GM12878 (cell line): ENCODE data around the gene ADAMTS7. TPM values are rescaled to one million over a fixed set of nuclear protein-coding genes. Genes with fewer than 3 reads are reported as not detected.
"Not testable (repeated sequence)": the region's sequence is repeated elsewhere in the genome, so short reads cannot be mapped to it uniquely, and the experiment has no call there.

Source experiments
- ATAC-seq: fragments of 200-7000 bp; cut with Tn5 transposase; 3 replicates; pipeline ENCODE4 v1.9.1; 2020; ENCODE audit warnings: mild to moderate bottlenecking, moderate library complexity
- BruUV-seq: library from RNA; stranded (reverse); fragments of 400-500 nt; replicated peaks from 2 replicates; lab custom pipeline; 2021; lab: Mats Ljungman, UMichigan
- CTCF ChIA-PET: fragments of 300-600 bp; sonication (Branson Sonifier 250); formaldehyde crosslinking; extraction: SDS; loops from one replicate; lab custom pipeline; 2021; ENCODE audit warnings: inconsistent platforms; lab: Yijun Ruan, JAX
- POLR2A ChIA-PET: fragments of 350-600 bp; formaldehyde crosslinking; extraction: SDS; loops from one replicate; lab custom pipeline; 2021; ENCODE audit warnings: inconsistent platforms; lab: Charles Lee
- RAD21 ChIA-PET: fragments of 300-600 bp; sonication (Branson Sonifier 250); formaldehyde crosslinking; loops from one replicate; lab custom pipeline; 2023; ENCODE audit warnings: antibody characterized with exemption; ENCODE audit not compliant: unreplicated experiment; lab: Charles Lee
- SMC1A ChIA-PET: fragments of 300-600 bp; sonication (Branson Sonifier 250); formaldehyde crosslinking; loops from one replicate; lab custom pipeline; 2023; ENCODE audit not compliant: unreplicated experiment, uncharacterized antibody; lab: Charles Lee
- DNase-seq: peaks from one replicate; pipeline ENCODE4 v3.0.0-alpha.2; 2011; ENCODE audit warnings: low read depth, low spot score
- FAIRE-seq: peaks from 3 replicates; lab custom pipeline; 2011; peaks lifted over from hg19 to GRCh38; lab: Jason Lieb, UNC
- H2AFZ ChIP-seq: 2 replicates; pipeline ENCODE4 v1.6.0; 2011; ENCODE audit warnings: low read depth, low read length, control low read depth; ENCODE audit not compliant: control insufficient read depth
- H3K27ac ChIP-seq: 2 replicates; pipeline ENCODE4 v1.5.1; 2011; ENCODE audit warnings: control low read depth; ENCODE audit not compliant: control insufficient read depth, insufficient read depth
- H3K27me3 ChIP-seq, 2 experiments: replicated peaks in 1 of 2; 2 replicates each; pipeline versions ENCODE4 v1.6.0 to v1.6.1; 2011; ENCODE audit warnings: low read length in 1 of 2; ENCODE audit not compliant: control insufficient read depth in 2 of 2, insufficient read depth in 2 of 2
- H3K36me3 ChIP-seq, 2 experiments: 2 replicates each; pipeline ENCODE4 v1.5.1; 2011; ENCODE audit warnings: low read length in 1 of 2; ENCODE audit not compliant: control insufficient read depth in 2 of 2, insufficient read depth in 2 of 2
- H3K4me1 ChIP-seq: 2 replicates; pipeline ENCODE4 v1.6.1; 2011; ENCODE audit warnings: mild to moderate bottlenecking, low read length, moderate library complexity, mixed read lengths; ENCODE audit not compliant: control insufficient read depth, insufficient read depth
- H3K4me2 ChIP-seq: 2 replicates; pipeline ENCODE4 v1.6.0; 2011; ENCODE audit warnings: control low read depth; ENCODE audit not compliant: control insufficient read depth, insufficient read depth
- H3K4me3 ChIP-seq: fragments of 200-600 bp; sonication (generic); 2 replicates; pipeline ENCODE4 v1.5.1; 2016
- H3K79me2 ChIP-seq: 2 replicates; pipeline ENCODE4 v1.6.0; 2011; ENCODE audit warnings: low read length; ENCODE audit not compliant: control insufficient read depth, insufficient read depth
- H3K9ac ChIP-seq: 2 replicates; pipeline ENCODE4 v1.8.0; 2011; ENCODE audit warnings: low read length, control low read depth, mixed read lengths; ENCODE audit not compliant: control insufficient read depth, insufficient read depth
- H3K9me3 ChIP-seq: replicated peaks from 3 replicates; pipeline ENCODE4 v1.5.1; 2011; ENCODE audit warnings: mild to moderate bottlenecking, low read length; ENCODE audit not compliant: control insufficient read depth, insufficient read depth
- H4K20me1 ChIP-seq: 2 replicates; pipeline ENCODE4 v1.6.0; 2011; ENCODE audit not compliant: control insufficient read depth, insufficient read depth
- FOS ChIP-seq: IDR thresholded peaks from 3 replicates; pipeline ENCODE4 v1.6.1; 2011; ENCODE audit warnings: borderline replicate concordance; ENCODE audit not compliant: insufficient read length; ENCODE audit errors: extremely low read depth
- GABPA ChIP-seq: IDR thresholded peaks from 2 replicates; pipeline ENCODE4 v1.6.1; 2014; ENCODE audit warnings: antibody characterized with exemption, low read depth, mild to moderate bottlenecking, inconsistent platforms
- IRF3 ChIP-seq: fragments of 450-650 bp; IDR thresholded peaks from 2 replicates; pipeline ENCODE4 v1.6.1; 2014; ENCODE audit warnings: mild to moderate bottlenecking
- MEF2A ChIP-seq: IDR thresholded peaks from 2 replicates; pipeline ENCODE4 v1.6.1; 2011; ENCODE audit warnings: low read depth, mild to moderate bottlenecking, low read length, moderate library complexity; ENCODE audit not compliant: insufficient read depth
- MTA3 ChIP-seq: IDR thresholded peaks from 2 replicates; pipeline ENCODE4 v1.6.1; 2012; ENCODE audit warnings: low read length, inconsistent platforms, borderline replicate concordance
- MXI1 ChIP-seq: fragments of 150-350 bp; IDR thresholded peaks from 2 replicates; pipeline ENCODE4 v1.6.1; 2011; ENCODE audit warnings: low read depth, mild to moderate bottlenecking, inconsistent platforms, low read length, improper control_type of control experiment
- PAX5 ChIP-seq: IDR thresholded peaks from 2 replicates; pipeline ENCODE4 v1.6.1; 2011; ENCODE audit warnings: low read depth, low read length, borderline replicate concordance
- RAD21 ChIP-seq: IDR thresholded peaks from 2 replicates; pipeline ENCODE4 v1.6.1; 2011; ENCODE audit warnings: mild to moderate bottlenecking, low read depth, low read length, moderate library complexity; ENCODE audit not compliant: insufficient read depth
- RUNX3 ChIP-seq: IDR thresholded peaks from 2 replicates; pipeline ENCODE4 v1.6.1; 2012; ENCODE audit warnings: low read length, inconsistent platforms
- ZBED1 ChIP-seq: IDR thresholded peaks from 2 replicates; pipeline ENCODE4 v1.6.1; 2016; ENCODE audit warnings: borderline replicate concordance
- ZNF24 ChIP-seq: fragments of 450-650 bp; IDR thresholded peaks from 2 replicates; pipeline ENCODE4 v1.6.1; 2017; ENCODE audit warnings: antibody characterized with exemption, mild to moderate bottlenecking
- ZSCAN29 ChIP-seq: fragments of 450-650 bp; IDR thresholded peaks from 2 replicates; pipeline ENCODE4 v1.6.1; 2017; ENCODE audit warnings: mild to moderate bottlenecking, moderate library complexity
- WGBS: methylation state at CpG from one replicate; pipeline ENCODE4 v1.1.6; 2016; ENCODE audit warnings: low lambda C conversion rate; ENCODE audit not compliant: insufficient replicate concordance, insufficient coverage; ENCODE audit errors: missing lambda C conversion rate; 5-methylcytosine and 5-hydroxymethylcytosine counted together
- in situ Hi-C: fragments of 300-500 bp; cut with MboI; formaldehyde crosslinking; loops from 9 replicates; pipeline ENCODE4 v1.14.3; 2018; ENCODE audit warnings: mixed read lengths
- intact Hi-C: fragments of 100-400 bp; cut with micrococcal nuclease; formaldehyde crosslinking; loops from one replicate; pipeline ENCODE4 v1.14.2; 2022; ENCODE audit not compliant: unreplicated experiment
- polyA plus RNA-seq, 11 experiments: library from polyadenylated mRNA; depleted of rRNA in 4 of 11; unstranded in 6 of 11; stranded (reverse) in 5 of 11; fragments of >200 nt; fragmentation: Nextera tagmentation in 4 of 11; fragmentation: Illumina TruSeq in 1 of 11; extraction: Ambion mirVana in 4 of 11; extraction: Trizol in 1 of 11; gene quantifications; 1 replicate in 1 of 11; 2 replicates in 10 of 11; pipeline versions ENCODE4 v1.2.1 to v1.2.3, GENCODE V29; 2011 to 2016; ENCODE audit warnings: inconsistent platforms in 2 of 11, missing spikeins in 2 of 11, low read depth in 1 of 11
- total RNA-seq, 4 experiments: library from RNA; depleted of rRNA in 3 of 4; stranded (reverse); fragments of >200 nt in 3 of 4; fragmentation: Illumina TruSeq in 1 of 4; extraction: Trizol in 1 of 4; gene quantifications; 2 replicates each; pipeline versions ENCODE4 v1.2.1 to v1.2.3, GENCODE V29; 2013 to 2021
- TF ChIP-seq, protein P1 (sequence below): fragments of 150-350 bp; IDR thresholded peaks from 2 replicates; pipeline ENCODE4 v1.6.1; 2016; ENCODE audit warnings: low read depth, low read length

Gene ADAMTS7
- total and polyA plus RNA-seq, 10 of the 15 experiments (the other 5 are each of a cell fraction or from before 2014, with no cell fraction given) = 0.03 to 0.28 (median 0.06) TPM; not detected in 6

GRCh38 chr15:78726870-78727551, 84.3 kb downstream of the ADAMTS7 start:
- BruUV-seq = no TSS peak
- in situ Hi-C loops (no loop called here), intact Hi-C loops (no loop called here)
- no peak overlapping the region for H3K9ac ChIP-seq
- H3K36me3 ChIP-seq = no peaks in the 10 kb centered on the region
- WGBS = 42% methylated on average over 14 of the region's 14 CpGs
- H4K20me1 ChIP-seq = no peaks in the 10 kb centered on the region
- H3K79me2 ChIP-seq = no peaks in the 10 kb centered on the region
- no peak overlapping the region for H3K27ac ChIP-seq
- POLR2A ChIA-PET = no interaction called here
- H3K4me3 ChIP-seq = no peak overlapping the region
- FAIRE-seq (no peak), DNase-seq (no peak), ATAC-seq (peak; percentile 19; the same call in 1 of the 3 replicates)
- CTCF ChIA-PET = interaction anchor here (0.8 to 0.9 kb wide), 2 partner anchors 26 to 288 kb away, joined by 3 read pairs; no protein-coding TSS in a partner anchor
- RAD21 ChIA-PET = no interaction called here
- no peaks in the 10 kb centered on the region for H3K4me1 ChIP-seq
- H3K27me3 ChIP-seq = no peaks in the 10 kb centered on the region
- H2AFZ ChIP-seq = no peak overlapping the region
- SMC1A ChIA-PET = interaction anchor here (1.3 kb wide), 1 partner anchor 9 kb away, joined by 3 read pairs; no protein-coding TSS in a partner anchor
- no peaks in the 10 kb centered on the region for H3K9me3 ChIP-seq
- no peak overlapping the region for H3K4me2 ChIP-seq
- no peak for TF ChIP-seq PAX5
- no peak for TF ChIP-seq MXI1
- no peak for TF ChIP-seq MTA3
- TF ChIP-seq RAD21 = no peak
- no peak for TF ChIP-seq ZBED1
- TF ChIP-seq GABPA = no peak
- no peak for TF ChIP-seq ZNF24
- TF ChIP-seq FOS = no peak
- TF ChIP-seq, protein P1, sequence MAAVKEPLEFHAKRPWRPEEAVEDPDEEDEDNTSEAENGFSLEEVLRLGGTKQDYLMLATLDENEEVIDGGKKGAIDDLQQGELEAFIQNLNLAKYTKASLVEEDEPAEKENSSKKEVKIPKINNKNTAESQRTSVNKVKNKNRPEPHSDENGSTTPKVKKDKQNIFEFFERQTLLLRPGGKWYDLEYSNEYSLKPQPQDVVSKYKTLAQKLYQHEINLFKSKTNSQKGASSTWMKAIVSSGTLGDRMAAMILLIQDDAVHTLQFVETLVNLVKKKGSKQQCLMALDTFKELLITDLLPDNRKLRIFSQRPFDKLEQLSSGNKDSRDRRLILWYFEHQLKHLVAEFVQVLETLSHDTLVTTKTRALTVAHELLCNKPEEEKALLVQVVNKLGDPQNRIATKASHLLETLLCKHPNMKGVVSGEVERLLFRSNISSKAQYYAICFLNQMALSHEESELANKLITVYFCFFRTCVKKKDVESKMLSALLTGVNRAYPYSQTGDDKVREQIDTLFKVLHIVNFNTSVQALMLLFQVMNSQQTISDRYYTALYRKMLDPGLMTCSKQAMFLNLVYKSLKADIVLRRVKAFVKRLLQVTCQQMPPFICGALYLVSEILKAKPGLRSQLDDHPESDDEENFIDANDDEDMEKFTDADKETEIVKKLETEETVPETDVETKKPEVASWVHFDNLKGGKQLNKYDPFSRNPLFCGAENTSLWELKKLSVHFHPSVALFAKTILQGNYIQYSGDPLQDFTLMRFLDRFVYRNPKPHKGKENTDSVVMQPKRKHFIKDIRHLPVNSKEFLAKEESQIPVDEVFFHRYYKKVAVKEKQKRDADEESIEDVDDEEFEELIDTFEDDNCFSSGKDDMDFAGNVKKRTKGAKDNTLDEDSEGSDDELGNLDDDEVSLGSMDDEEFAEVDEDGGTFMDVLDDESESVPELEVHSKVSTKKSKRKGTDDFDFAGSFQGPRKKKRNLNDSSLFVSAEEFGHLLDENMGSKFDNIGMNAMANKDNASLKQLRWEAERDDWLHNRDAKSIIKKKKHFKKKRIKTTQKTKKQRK = no peak
- TF ChIP-seq ZSCAN29 = no peak
- TF ChIP-seq RUNX3 = no peak
- no peak for TF ChIP-seq IRF3
- no peak for TF ChIP-seq MEF2A

DNA sequence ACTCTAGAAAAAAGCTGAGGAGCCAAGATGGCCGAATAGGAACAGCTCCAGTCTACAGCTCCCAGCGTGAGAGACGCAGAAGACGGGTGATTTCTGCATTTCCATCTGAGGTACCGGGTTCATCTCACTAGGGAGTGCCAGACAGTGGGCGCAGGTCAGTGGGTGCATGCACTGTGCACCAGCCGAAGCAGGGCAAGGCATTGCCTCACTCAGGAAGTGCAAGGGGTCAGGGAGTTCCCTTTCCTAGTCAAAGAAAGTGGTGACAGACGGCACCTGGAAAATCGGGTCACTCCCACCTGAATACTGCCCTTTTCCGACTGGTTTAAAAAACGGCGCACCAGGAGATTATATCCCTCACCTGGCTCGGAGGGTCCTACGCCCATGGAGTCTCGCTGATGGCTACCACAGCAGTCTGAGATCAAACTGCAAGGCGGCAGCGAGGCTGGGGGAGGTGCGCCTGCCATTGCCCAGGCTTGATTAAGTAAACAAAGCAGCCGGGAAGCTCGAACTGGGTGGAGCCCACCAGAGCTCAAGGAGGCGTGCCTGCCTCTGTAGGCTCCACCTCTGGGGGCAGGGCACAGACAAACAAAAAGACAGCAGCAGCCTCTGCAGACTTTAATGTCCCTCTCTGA, 91.3 kb downstream of the ADAMTS7 start:
- H3K27ac ChIP-seq, H3K4me3 ChIP-seq, BruUV-seq, H3K4me1 ChIP-seq, POLR2A ChIA-PET, H2AFZ ChIP-seq, DNase-seq, H3K9me3 ChIP-seq, FAIRE-seq, ATAC-seq, H4K20me1 ChIP-seq, RAD21 ChIA-PET, CTCF ChIA-PET, H3K79me2 ChIP-seq, H3K36me3 ChIP-seq, H3K9ac ChIP-seq, H3K27me3 ChIP-seq, intact Hi-C loops, SMC1A ChIA-PET, H3K4me2 ChIP-seq: not testable (repeated sequence)
- WGBS = 49% methylated on average over 20 of the region's 21 CpGs
- in situ Hi-C loops = loop anchor here (10.0 kb wide), 1 partner anchor 605 kb away; no protein-coding TSS in a partner anchor
